Activated CD8-positive, alpha-beta T cell treated with anti-CD3 and anti-CD28 coated beads for 36 hours (primary cell): ENCODE results near the gene ARFGAP1. TPM values are rescaled to one million over a fixed set of nuclear protein-coding genes. Genes with fewer than 3 reads are reported as not detected.
"Not testable (repeated sequence)": the region's sequence is repeated elsewhere in the genome, so short reads cannot be mapped to it uniquely, and the experiment has no call there.

Source experiments
- ATAC-seq: fragments of 200-7000 bp; cut with Tn5 transposase; one replicate; pipeline ENCODE4 v1.10.0; 2021; ENCODE audit warnings: mild to moderate bottlenecking, moderate library complexity
- CTCF ChIA-PET: fragments of 350-600 bp; sonication (Branson Sonifier 250); formaldehyde crosslinking; loops from one replicate; lab custom pipeline; 2021; ENCODE audit warnings: antibody characterized with exemption; lab: Charles Lee
- POLR2A ChIA-PET: fragments of 350-600 bp; sonication (Branson Sonifier 250); formaldehyde crosslinking; loops from one replicate; lab custom pipeline; 2021; ENCODE audit warnings: antibody characterized with exemption; lab: Charles Lee
- DNase-seq: peaks from one replicate; pipeline ENCODE4 v3.0.0-alpha.2; 2020
- H3K27ac Mint-ChIP-seq: one replicate; pipeline ENCODE4 v1.8.0; 2021; ENCODE audit warnings: mild to moderate bottlenecking, mixed read lengths
- H3K27me3 Mint-ChIP-seq: one replicate; pipeline ENCODE4 v1.8.0; 2021; ENCODE audit warnings: mixed read lengths
- H3K36me3 Mint-ChIP-seq: one replicate; pipeline ENCODE4 v1.8.0; 2021; ENCODE audit warnings: low read depth, mixed read lengths
- H3K4me1 Mint-ChIP-seq: one replicate; pipeline ENCODE4 v1.8.0; 2021; ENCODE audit warnings: low read depth, mixed read lengths
- H3K4me3 Mint-ChIP-seq: one replicate; pipeline ENCODE4 v1.8.0; 2021; ENCODE audit warnings: mild to moderate bottlenecking, moderate library complexity, mixed read lengths
- H3K9me3 Mint-ChIP-seq: one replicate; pipeline ENCODE4 v1.8.0; 2021; ENCODE audit warnings: mixed read lengths
- intact Hi-C: fragments of 100-400 bp; cut with micrococcal nuclease; formaldehyde crosslinking; loops from one replicate; pipeline ENCODE4 v1.10.0; 2022
- microRNA-seq: library from miRNA; unstranded; fragments of <30 nt; microRNA quantifications from one replicate; pipeline ENCODE4 v1.2.0, GENCODE V29; 2022; ENCODE audit warnings: borderline microRNAs expressed, borderline replicate concordance
- total RNA-seq, 2 experiments: library from RNA; stranded (reverse); gene quantifications; one replicate each; pipeline ENCODE4 v1.2.3, GENCODE V29; 2021
- TF ChIP-seq, protein P1 (sequence below): fragments of 200-600 bp; IDR thresholded peaks from one replicate; pipeline ENCODE4 v1.8.0; 2022; ENCODE audit warnings: antibody characterized with exemption, mild to moderate bottlenecking

Gene ARFGAP1
- total RNA-seq, 2 experiments from 2014 or later: 71.3 to 75.0 TPM

DNA sequence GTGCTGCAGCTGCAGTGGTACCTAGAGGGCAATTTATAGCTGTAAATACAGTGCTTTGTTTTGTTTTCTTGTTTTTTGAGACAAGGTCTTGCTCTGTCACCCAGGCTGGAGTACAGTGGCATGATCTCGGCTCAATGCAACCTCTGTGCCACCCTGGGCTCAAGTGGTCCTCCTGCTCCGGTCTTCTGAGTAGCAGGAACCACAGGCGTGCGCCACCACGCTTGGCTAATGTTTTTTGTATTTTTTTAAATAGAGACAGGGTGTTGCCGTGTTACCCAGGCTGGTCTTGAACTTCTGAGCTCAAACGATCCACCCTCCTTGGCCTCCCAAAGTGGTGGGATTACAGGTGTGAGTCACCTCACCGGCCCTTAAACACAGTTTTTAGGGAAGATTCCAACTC is 61.7 kb downstream of the ARFGAP1 start:
- ChIA-PET POLR2A (no interaction called here), CTCF (interaction anchor here (1.7 kb wide), 1 partner anchor 48 kb away, joined by 4 read pairs; no protein-coding TSS in a partner anchor)
- Mint-ChIP-seq H3K27me3 (peaks cover 32% of the 10 kb centered on the region), H3K4me3 (no peak overlapping the region), H3K27ac (no peak overlapping the region), H3K9me3 (peaks cover 8% of the 10 kb centered on the region), H3K4me1 (no peaks in the 10 kb centered on the region), H3K36me3 (no peaks in the 10 kb centered on the region)
- no peak for DNase-seq
- intact Hi-C loops: no loop called here
- ATAC-seq: no peak
- TF ChIP-seq, protein P1, sequence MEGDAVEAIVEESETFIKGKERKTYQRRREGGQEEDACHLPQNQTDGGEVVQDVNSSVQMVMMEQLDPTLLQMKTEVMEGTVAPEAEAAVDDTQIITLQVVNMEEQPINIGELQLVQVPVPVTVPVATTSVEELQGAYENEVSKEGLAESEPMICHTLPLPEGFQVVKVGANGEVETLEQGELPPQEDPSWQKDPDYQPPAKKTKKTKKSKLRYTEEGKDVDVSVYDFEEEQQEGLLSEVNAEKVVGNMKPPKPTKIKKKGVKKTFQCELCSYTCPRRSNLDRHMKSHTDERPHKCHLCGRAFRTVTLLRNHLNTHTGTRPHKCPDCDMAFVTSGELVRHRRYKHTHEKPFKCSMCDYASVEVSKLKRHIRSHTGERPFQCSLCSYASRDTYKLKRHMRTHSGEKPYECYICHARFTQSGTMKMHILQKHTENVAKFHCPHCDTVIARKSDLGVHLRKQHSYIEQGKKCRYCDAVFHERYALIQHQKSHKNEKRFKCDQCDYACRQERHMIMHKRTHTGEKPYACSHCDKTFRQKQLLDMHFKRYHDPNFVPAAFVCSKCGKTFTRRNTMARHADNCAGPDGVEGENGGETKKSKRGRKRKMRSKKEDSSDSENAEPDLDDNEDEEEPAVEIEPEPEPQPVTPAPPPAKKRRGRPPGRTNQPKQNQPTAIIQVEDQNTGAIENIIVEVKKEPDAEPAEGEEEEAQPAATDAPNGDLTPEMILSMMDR: no peak

DNA sequence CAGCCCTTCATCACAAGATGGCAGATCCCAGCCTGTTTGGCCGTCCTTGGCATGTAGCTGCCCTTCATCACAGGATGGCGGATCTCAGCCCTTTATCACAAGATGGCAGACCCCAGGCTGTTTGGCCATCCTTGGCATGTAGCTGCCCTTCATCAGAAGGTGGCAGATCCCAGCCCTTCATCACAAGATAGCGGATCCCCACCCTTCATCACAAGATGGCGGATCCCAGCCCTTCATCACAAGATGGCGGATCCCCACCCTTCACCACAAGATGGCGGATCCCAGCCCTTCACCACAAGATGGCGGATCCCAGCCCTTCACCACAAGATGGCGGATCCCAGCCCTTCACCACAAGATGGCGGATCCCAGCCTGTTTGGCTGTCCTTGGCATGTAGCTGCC is 62.4 kb downstream of the ARFGAP1 start:
- CTCF ChIA-PET: interaction anchor here (1.7 kb wide), 1 partner anchor 48 kb away, joined by 4 read pairs; no protein-coding TSS in a partner anchor
- POLR2A ChIA-PET, DNase-seq, H3K4me1 Mint-ChIP-seq, H3K9me3 Mint-ChIP-seq, H3K4me3 Mint-ChIP-seq, H3K36me3 Mint-ChIP-seq, intact Hi-C loops, H3K27ac Mint-ChIP-seq, ATAC-seq: not testable (repeated sequence)
- H3K27me3 Mint-ChIP-seq: peaks cover 33% of the 10 kb centered on the region

DNA sequence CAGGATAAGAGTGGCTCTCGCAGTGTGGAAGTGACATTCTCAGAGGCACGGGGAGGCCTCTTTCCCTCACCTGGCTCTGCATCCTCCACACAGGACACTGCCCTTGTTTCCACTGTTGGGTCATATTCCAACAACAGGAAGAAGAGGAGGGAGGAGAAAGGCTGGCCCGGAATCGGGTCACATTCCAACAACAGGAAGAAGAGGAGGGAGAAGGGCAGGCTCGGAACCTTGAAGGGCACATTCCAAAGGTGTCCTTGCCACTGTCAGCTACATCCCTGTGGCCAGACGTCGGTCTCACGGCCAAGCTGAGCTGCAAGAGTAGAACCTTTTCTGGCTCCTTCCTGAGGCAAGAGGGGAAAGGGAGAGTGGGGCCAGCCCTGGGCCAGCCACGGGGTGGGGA is 63.1 kb downstream of the ARFGAP1 start:
- CTCF ChIA-PET: interaction anchor here (1.7 kb wide), 1 partner anchor 47 kb away, joined by 4 read pairs; no protein-coding TSS in a partner anchor
- Mint-ChIP-seq H3K4me1 (no peaks in the 10 kb centered on the region), H3K27me3 (peaks cover 33% of the 10 kb centered on the region), H3K27ac (no peak overlapping the region), H3K36me3 (no peaks in the 10 kb centered on the region), H3K9me3 (peaks cover 8% of the 10 kb centered on the region), H3K4me3 (no peak overlapping the region)
- intact Hi-C loops: no loop called here
- DNase-seq (no peak), ATAC-seq (no peak)
- TF ChIP-seq, protein P1: no peak
- POLR2A ChIA-PET: no interaction called here

DNA sequence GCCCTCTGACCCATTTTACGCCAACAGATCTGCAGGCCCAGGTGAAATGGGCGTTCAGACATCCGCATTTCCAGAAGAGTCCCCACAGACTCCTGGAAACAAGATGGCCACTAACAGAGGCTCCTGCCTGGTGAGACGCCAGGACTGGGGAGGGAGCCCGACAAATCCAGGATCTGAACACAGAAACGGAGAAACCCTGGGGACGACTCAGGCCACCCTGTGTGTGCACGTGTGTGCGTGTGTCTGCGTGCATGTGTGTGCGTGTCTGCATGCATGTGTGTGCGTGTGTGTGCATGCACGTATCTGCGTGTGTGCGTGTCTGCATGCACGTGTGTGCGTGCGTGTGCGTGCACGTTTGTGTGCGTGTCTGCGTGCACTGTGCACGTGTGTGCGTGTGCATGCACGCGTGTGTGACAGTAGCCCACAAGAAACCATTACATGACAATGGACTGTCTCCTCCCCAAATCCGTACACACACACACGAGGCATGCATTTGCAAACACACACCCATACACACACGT is 63.7 kb downstream of the ARFGAP1 start:
- Mint-ChIP-seq H3K36me3 (no peaks in the 10 kb centered on the region), H3K27ac (no peak overlapping the region), H3K27me3 (peaks cover 33% of the 10 kb centered on the region), H3K4me1 (no peaks in the 10 kb centered on the region), H3K9me3 (peaks cover 8% of the 10 kb centered on the region), H3K4me3 (no peak overlapping the region)
- no peak for ATAC-seq
- CTCF ChIA-PET: no interaction called here
- intact Hi-C loops: no loop called here
- DNase-seq: no peak
- POLR2A ChIA-PET: no interaction called here
- TF ChIP-seq, protein P1: no peak

DNA sequence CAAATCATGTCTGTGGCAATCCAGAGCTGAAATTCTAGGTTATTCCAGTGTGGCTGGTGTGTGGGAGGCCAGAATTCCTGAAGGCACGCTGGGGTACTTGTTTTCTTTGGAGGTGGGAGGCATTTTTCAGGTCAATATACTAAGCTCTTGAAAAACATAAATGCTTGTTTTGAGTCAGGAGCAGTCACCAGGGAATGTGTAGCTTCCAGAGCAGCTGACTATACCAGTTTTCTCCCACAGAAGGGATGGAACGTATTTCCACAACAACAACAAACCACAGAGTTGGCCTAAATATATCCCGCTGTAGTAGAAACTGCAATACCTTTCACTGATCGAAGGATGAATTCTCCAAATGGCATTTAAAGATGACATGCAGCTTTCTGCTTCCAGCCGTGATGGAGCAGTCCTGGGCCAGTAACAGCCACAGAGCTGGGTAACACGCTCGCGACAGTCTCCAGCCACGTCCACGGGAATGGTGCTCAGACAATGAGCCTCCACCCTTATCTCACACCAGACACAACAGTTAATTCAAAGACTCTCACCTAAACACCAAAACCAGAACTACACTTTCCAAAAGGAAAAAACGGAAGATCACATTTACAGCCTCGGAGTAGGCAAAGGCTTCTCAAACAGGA is 65.3 kb downstream of the ARFGAP1 start:
- no peak overlapping the region for H3K27ac Mint-ChIP-seq
- intact Hi-C loops: no loop called here
- DNase-seq (no peak), ATAC-seq (no peak)
- POLR2A ChIA-PET: no interaction called here
- TF ChIP-seq, protein P1: no peak
- no peak overlapping the region for H3K4me3 Mint-ChIP-seq
- no peaks in the 10 kb centered on the region for H3K4me1 Mint-ChIP-seq
- no peaks in the 10 kb centered on the region for H3K9me3 Mint-ChIP-seq
- no peaks in the 10 kb centered on the region for H3K36me3 Mint-ChIP-seq
- peaks cover 33% of the 10 kb centered on the region for H3K27me3 Mint-ChIP-seq
- CTCF ChIA-PET: no interaction called here

Small RNA genes lying within 50 kb of the gene (microRNA-seq; reads per million reads assigned to microRNA genes)
- gene MIR3196 (not detected), gene MIR4326 (2.7 reads per million)

Other genes with a start within 250 kb of the ARFGAP1 start
- 10 to 100 TPM; 31.0 TPM for gene YTHDF1, start 56.7 kb upstream of the ARFGAP1 start, total RNA-seq
- gene BIRC7, start 36.9 kb upstream of the ARFGAP1 start, total RNA-seq: 1 to 10 TPM; 5.1 to 5.3 TPM
- not detected for gene NKAIN4, start 18.4 kb upstream of the ARFGAP1 start, total RNA-seq
- gene COL20A1, start 20.4 kb downstream of the ARFGAP1 start, total RNA-seq: under 1 TPM in 1 of 2 experiments, not detected in 1; 0.04 TPM
- not detected for gene CHRNA4, start 88.5 kb downstream of the ARFGAP1 start, total RNA-seq
- not detected for gene KCNQ2, start 199.8 kb downstream of the ARFGAP1 start, total RNA-seq
- 1 to 10 TPM; 1.4 to 2.2 TPM for gene EEF1A2, start 226.3 kb downstream of the ARFGAP1 start, total RNA-seq
- 100 to 1,000 TPM; 193 to 226 TPM for gene PPDPF, start 248.0 kb downstream of the ARFGAP1 start, total RNA-seq